GM23338 (cell line): ENCODE measurements around the gene SRCAP. TPM values are rescaled to one million over a fixed set of nuclear protein-coding genes. Genes with fewer than 3 reads are reported as not detected.

Experiments
- ATAC-seq: fragments of 200-7000 bp; cut with Tn5 transposase; 3 replicates; pipeline ENCODE4 v1.9.1; 2020
- DNase-seq: peaks from one replicate; pipeline ENCODE4 v3.0.0-alpha.2; 2015; ENCODE audit warnings: low spot score
- H2AFZ ChIP-seq: fragments of 200-600 bp; sonication (generic); 2 replicates; pipeline ENCODE4 v1.8.0; 2016; ENCODE audit warnings: antibody characterized with exemption, mild to moderate bottlenecking, moderate library complexity
- H3F3A ChIP-seq: fragments of 200-600 bp; sonication (generic); replicated peaks from 2 replicates; pipeline ENCODE4 v1.8.0; 2017; ENCODE audit warnings: antibody characterized with exemption, mixed run types, low read depth
- H3K27ac ChIP-seq: fragments of 200-600 bp; sonication (generic); 2 replicates; pipeline ENCODE4 v1.6.1; 2016; ENCODE audit warnings: low read depth
- H3K27me3 ChIP-seq: fragments of 200-600 bp; sonication (generic); 2 replicates; pipeline ENCODE4 v1.8.0; 2016; ENCODE audit warnings: mild to moderate bottlenecking, mixed run types, moderate library complexity; ENCODE audit not compliant: insufficient read depth
- H3K36me3 ChIP-seq: fragments of 200-600 bp; sonication (generic); 2 replicates; pipeline ENCODE4 v1.8.0; 2016; ENCODE audit warnings: mild to moderate bottlenecking; ENCODE audit not compliant: insufficient read depth
- H3K4me1 ChIP-seq: fragments of 200-600 bp; sonication (generic); 2 replicates; pipeline ENCODE4 v1.8.0; 2016; ENCODE audit warnings: mild to moderate bottlenecking, moderate library complexity; ENCODE audit not compliant: insufficient read depth
- H3K4me2 ChIP-seq: fragments of 200-600 bp; sonication (generic); 2 replicates; pipeline ENCODE4 v1.7.1; 2017; ENCODE audit warnings: mixed run types
- H3K4me3 ChIP-seq: fragments of 200-600 bp; sonication (generic); 2 replicates; pipeline ENCODE4 v1.6.1; 2016; ENCODE audit warnings: mixed run types
- H3K79me2 ChIP-seq: fragments of 200-600 bp; sonication (generic); replicated peaks from 2 replicates; pipeline ENCODE4 v1.8.0; 2017; ENCODE audit warnings: mild to moderate bottlenecking; ENCODE audit not compliant: insufficient read depth
- H3K9me2 ChIP-seq: fragments of 200-600 bp; sonication (generic); 2 replicates; pipeline ENCODE4 v1.8.0; 2017; ENCODE audit not compliant: insufficient read depth
- H4K20me1 ChIP-seq: fragments of 200-600 bp; sonication (generic); replicated peaks from 2 replicates; pipeline ENCODE4 v1.8.0; 2017; ENCODE audit warnings: mild to moderate bottlenecking; ENCODE audit not compliant: insufficient read depth
- H3K27ac Mint-ChIP-seq: 2 replicates; pipeline ENCODE4 v1.8.0; 2020; ENCODE audit warnings: inconsistent platforms, mild to moderate bottlenecking, moderate library complexity, mixed read lengths
- H3K27me3 Mint-ChIP-seq: 3 replicates; pipeline ENCODE4 v1.8.0; 2022; ENCODE audit warnings: low read depth, mild to moderate bottlenecking, moderate library complexity, mixed read lengths, inconsistent platforms; ENCODE audit not compliant: insufficient read depth, poor library complexity
- H3K36me3 Mint-ChIP-seq: 3 replicates; pipeline ENCODE4 v1.8.0; 2021; ENCODE audit warnings: low read depth, mild to moderate bottlenecking, inconsistent platforms, moderate library complexity, mixed read lengths
- H3K4me1 Mint-ChIP-seq: 3 replicates; pipeline ENCODE4 v1.8.0; 2020; ENCODE audit warnings: mild to moderate bottlenecking, inconsistent platforms, mixed read lengths
- H3K4me3 Mint-ChIP-seq: 3 replicates; pipeline ENCODE4 v1.8.0; 2021; ENCODE audit warnings: moderate library complexity, mild to moderate bottlenecking, inconsistent platforms, mixed read lengths
- H3K9me3 Mint-ChIP-seq: 3 replicates; pipeline ENCODE4 v1.8.0; 2020; ENCODE audit warnings: moderate library complexity, mild to moderate bottlenecking, inconsistent platforms, mixed read lengths
- CREB1 ChIP-seq: fragments of 250-450 bp; sonication (Bioruptor Pico); IDR thresholded peaks from 2 replicates; pipeline ENCODE4 v1.5.0; 2020; ENCODE audit warnings: low read depth, mild to moderate bottlenecking, moderate library complexity
- CTCF ChIP-seq, 2 experiments: fragments of 200-600 bp in 1 of 2; sonication (generic) in 1 of 2; conservative IDR thresholded peaks; 2 replicates each; pipeline versions ENCODE4 v1.5.1 to v1.6.1; 2016 to 2017; ENCODE audit warnings: antibody characterized with exemption in 2 of 2, low read depth in 2 of 2, mild to moderate bottlenecking in 2 of 2, moderate library complexity in 1 of 2
- EZH2 ChIP-seq: fragments of 200-600 bp; sonication (generic); IDR thresholded peaks from one replicate; pipeline ENCODE4 v1.8.0; 2017; ENCODE audit warnings: antibody characterized with exemption, mild to moderate bottlenecking, low read depth; ENCODE audit not compliant: unreplicated experiment
- NANOG ChIP-seq: IDR thresholded peaks from 2 replicates; pipeline ENCODE4 v1.6.1; 2016; ENCODE audit warnings: antibody characterized with exemption, borderline replicate concordance
- STAT1 ChIP-seq: IDR thresholded peaks from one replicate; pipeline ENCODE4 v1.6.1; 2016; ENCODE audit warnings: antibody characterized with exemption; ENCODE audit not compliant: unreplicated experiment
- ZNF114 ChIP-seq: fragments of 250-450 bp; sonication (Bioruptor Pico); IDR thresholded peaks from 2 replicates; pipeline ENCODE4 v1.5.0; 2020; ENCODE audit warnings: mild to moderate bottlenecking, moderate library complexity
- polyA plus RNA-seq: library from polyadenylated mRNA; unstranded; fragments of >200 nt; fragmentation: Nextera tagmentation; extraction: Ambion mirVana; gene quantifications from 2 replicates; pipeline ENCODE4 v1.2.1, GENCODE V29; 2016
- total RNA-seq: library from RNA; depleted of rRNA; stranded (reverse); fragments of >200 nt; shearing (Covaris generic); gene quantifications from 2 replicates; pipeline ENCODE4 v1.2.3, GENCODE V29; 2014
- TF ChIP-seq, protein P1 (sequence below): IDR thresholded peaks from 2 replicates; pipeline ENCODE4 v1.6.1; 2016; ENCODE audit warnings: antibody characterized with exemption
- TF ChIP-seq, protein P2 (sequence below): fragments of 250-450 bp; sonication (Bioruptor Pico); IDR thresholded peaks from 2 replicates; pipeline ENCODE4 v1.5.0; 2020; ENCODE audit warnings: mild to moderate bottlenecking, moderate library complexity
- TF ChIP-seq, protein P3 (sequence below): IDR thresholded peaks from one replicate; pipeline ENCODE4 v1.6.1; 2018; ENCODE audit warnings: antibody characterized with exemption; ENCODE audit not compliant: unreplicated experiment

The SRCAP gene
- total and polyA plus RNA-seq, 2 experiments from 2014 or later, result 15.3 to 38.4 TPM

DNA sequence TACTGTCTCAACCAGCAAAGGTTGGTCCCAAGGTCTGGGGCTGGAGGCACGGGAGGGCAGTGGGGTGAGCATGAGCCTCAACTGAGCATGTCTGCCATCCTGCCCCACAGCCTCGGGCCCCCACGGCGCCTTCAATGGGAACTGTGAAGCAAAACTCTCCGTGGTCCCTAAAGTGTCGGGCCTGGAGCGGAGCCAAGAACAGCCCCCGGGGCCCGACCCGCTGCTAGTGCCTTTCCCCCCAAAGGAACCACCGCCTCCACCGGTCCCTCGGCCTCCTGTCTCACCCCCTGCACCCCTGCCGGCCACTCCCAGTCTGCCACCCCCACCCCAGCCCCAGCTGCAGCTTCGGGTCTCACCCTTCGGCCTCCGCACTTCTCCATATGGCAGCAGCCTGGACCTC, 36.5 kb upstream of the SRCAP start:
- ATAC-seq (no peak), DNase-seq (no peak)
- Mint-ChIP-seq H3K27ac (no peak overlapping the region), H3K36me3 (peaks cover 32% of the 10 kb centered on the region), H3K9me3 (no peaks in the 10 kb centered on the region; the same call in 2 of the 3 replicates), H3K4me3 (no peak overlapping the region), H3K4me1 (peaks cover 6% of the 10 kb centered on the region; the same call in 2 of the 3 replicates), H3K27me3 (peaks cover 64% of the 10 kb centered on the region)
- Histone ChIP-seq H3K79me2 (no peaks in the 10 kb centered on the region), H3K4me1 (peaks cover 7% of the 10 kb centered on the region; the same call in 1 of the 2 replicates), H3K27ac (no peak overlapping the region), H4K20me1 (peaks cover 38% of the 10 kb centered on the region), H3K27me3 (peaks cover 68% of the 10 kb centered on the region), H3K36me3 (no peaks in the 10 kb centered on the region), H3K4me3 (no peak overlapping the region), H3K4me2 (no peak overlapping the region), H2AFZ (no peak overlapping the region), H3F3A (peaks cover 13% of the 10 kb centered on the region), H3K9me2 (no peaks in the 10 kb centered on the region)
- TF ChIP-seq STAT1 (no peak), EZH2 (no peak), NANOG (no peak), ZNF114 (no peak), CREB1 (CRISPR knock-in tag) (no peak)
- TF ChIP-seq, protein P1, sequence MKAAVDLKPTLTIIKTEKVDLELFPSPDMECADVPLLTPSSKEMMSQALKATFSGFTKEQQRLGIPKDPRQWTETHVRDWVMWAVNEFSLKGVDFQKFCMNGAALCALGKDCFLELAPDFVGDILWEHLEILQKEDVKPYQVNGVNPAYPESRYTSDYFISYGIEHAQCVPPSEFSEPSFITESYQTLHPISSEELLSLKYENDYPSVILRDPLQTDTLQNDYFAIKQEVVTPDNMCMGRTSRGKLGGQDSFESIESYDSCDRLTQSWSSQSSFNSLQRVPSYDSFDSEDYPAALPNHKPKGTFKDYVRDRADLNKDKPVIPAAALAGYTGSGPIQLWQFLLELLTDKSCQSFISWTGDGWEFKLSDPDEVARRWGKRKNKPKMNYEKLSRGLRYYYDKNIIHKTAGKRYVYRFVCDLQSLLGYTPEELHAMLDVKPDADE, result no peak

DNA sequence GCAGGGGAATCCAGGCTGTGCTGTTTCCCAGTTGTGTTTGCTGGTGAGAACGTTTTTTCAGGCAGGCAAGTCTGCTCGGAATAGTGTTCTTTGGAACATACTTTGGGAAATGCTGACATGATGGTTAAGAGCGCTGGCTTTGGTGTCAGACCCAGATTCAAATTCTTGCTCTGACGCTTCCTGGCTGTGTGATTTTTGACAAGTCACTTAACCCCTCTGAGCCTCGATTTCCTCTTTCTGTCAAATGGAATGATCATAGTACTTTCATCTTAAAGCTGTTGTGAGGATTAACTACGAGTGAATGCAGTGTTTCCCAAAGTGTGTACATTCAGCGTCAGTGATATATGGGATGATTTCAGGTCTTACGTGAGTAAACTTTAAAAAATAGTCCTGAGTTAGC, 35.9 kb upstream of the SRCAP start:
- no peak overlapping the region for H3K4me3 Mint-ChIP-seq
- Histone ChIP-seq H3K27me3 (peaks cover 74% of the 10 kb centered on the region), H3K36me3 (no peaks in the 10 kb centered on the region), H3K27ac (no peak overlapping the region), H4K20me1 (peaks cover 38% of the 10 kb centered on the region), H3K4me2 (no peak overlapping the region), H3K4me1 (peaks cover 5% of the 10 kb centered on the region; the same call in 1 of the 2 replicates), H3K4me3 (no peak overlapping the region), H2AFZ (no peak overlapping the region), H3F3A (peaks cover 11% of the 10 kb centered on the region), H3K9me2 (no peaks in the 10 kb centered on the region), H3K79me2 (no peaks in the 10 kb centered on the region)
- H3K27ac Mint-ChIP-seq, result no peak overlapping the region
- H3K4me1 Mint-ChIP-seq, result peaks cover 4% of the 10 kb centered on the region; the same call in 1 of the 3 replicates
- DNase-seq, result no peak
- ATAC-seq, result no peak
- no peaks in the 10 kb centered on the region; the same call in 2 of the 3 replicates for H3K9me3 Mint-ChIP-seq
- H3K27me3 Mint-ChIP-seq, result peaks cover 70% of the 10 kb centered on the region
- H3K36me3 Mint-ChIP-seq, result peaks cover 36% of the 10 kb centered on the region
- TF ChIP-seq CREB1 (CRISPR knock-in tag) (no peak), CTCF (conservative IDR thresholded peaks at IDR 0.05; ENCODE audit: low read depth in 2 of 2) (no peak), EZH2 (no peak)
- TF ChIP-seq, protein P2, sequence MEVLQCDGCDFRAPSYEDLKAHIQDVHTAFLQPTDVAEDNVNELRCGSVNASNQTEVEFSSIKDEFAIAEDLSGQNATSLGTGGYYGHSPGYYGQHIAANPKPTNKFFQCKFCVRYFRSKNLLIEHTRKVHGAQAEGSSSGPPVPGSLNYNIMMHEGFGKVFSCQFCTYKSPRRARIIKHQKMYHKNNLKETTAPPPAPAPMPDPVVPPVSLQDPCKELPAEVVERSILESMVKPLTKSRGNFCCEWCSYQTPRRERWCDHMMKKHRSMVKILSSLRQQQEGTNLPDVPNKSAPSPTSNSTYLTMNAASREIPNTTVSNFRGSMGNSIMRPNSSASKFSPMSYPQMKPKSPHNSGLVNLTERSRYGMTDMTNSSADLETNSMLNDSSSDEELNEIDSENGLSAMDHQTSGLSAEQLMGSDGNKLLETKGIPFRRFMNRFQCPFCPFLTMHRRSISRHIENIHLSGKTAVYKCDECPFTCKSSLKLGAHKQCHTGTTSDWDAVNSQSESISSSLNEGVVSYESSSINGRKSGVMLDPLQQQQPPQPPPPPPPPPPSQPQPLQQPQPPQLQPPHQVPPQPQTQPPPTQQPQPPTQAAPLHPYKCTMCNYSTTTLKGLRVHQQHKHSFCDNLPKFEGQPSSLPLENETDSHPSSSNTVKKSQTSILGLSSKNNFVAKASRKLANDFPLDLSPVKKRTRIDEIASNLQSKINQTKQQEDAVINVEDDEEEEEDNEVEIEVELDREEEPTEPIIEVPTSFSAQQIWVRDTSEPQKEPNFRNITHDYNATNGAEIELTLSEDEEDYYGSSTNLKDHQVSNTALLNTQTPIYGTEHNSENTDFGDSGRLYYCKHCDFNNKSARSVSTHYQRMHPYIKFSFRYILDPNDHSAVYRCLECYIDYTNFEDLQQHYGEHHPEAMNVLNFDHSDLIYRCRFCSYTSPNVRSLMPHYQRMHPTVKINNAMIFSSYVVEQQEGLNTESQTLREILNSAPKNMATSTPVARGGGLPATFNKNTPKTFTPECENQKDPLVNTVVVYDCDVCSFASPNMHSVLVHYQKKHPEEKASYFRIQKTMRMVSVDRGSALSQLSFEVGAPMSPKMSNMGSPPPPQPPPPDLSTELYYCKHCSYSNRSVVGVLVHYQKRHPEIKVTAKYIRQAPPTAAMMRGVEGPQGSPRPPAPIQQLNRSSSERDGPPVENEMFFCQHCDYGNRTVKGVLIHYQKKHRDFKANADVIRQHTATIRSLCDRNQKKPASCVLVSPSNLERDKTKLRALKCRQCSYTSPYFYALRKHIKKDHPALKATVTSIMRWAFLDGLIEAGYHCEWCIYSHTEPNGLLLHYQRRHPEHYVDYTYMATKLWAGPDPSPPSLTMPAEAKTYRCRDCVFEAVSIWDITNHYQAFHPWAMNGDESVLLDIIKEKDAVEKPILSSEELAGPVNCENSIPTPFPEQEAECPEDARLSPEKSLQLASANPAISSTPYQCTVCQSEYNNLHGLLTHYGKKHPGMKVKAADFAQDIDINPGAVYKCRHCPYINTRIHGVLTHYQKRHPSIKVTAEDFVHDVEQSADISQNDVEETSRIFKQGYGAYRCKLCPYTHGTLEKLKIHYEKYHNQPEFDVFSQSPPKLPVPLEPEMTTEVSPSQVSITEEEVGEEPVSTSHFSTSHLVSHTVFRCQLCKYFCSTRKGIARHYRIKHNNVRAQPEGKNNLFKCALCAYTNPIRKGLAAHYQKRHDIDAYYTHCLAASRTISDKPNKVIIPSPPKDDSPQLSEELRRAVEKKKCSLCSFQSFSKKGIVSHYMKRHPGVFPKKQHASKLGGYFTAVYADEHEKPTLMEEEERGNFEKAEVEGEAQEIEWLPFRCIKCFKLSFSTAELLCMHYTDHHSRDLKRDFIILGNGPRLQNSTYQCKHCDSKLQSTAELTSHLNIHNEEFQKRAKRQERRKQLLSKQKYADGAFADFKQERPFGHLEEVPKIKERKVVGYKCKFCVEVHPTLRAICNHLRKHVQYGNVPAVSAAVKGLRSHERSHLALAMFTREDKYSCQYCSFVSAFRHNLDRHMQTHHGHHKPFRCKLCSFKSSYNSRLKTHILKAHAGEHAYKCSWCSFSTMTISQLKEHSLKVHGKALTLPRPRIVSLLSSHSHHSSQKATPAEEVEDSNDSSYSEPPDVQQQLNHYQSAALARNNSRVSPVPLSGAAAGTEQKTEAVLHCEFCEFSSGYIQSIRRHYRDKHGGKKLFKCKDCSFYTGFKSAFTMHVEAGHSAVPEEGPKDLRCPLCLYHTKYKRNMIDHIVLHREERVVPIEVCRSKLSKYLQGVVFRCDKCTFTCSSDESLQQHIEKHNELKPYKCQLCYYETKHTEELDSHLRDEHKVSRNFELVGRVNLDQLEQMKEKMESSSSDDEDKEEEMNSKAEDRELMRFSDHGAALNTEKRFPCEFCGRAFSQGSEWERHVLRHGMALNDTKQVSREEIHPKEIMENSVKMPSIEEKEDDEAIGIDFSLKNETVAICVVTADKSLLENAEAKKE (CRISPR knock-in tag), result no peak
- TF ChIP-seq, protein P3, sequence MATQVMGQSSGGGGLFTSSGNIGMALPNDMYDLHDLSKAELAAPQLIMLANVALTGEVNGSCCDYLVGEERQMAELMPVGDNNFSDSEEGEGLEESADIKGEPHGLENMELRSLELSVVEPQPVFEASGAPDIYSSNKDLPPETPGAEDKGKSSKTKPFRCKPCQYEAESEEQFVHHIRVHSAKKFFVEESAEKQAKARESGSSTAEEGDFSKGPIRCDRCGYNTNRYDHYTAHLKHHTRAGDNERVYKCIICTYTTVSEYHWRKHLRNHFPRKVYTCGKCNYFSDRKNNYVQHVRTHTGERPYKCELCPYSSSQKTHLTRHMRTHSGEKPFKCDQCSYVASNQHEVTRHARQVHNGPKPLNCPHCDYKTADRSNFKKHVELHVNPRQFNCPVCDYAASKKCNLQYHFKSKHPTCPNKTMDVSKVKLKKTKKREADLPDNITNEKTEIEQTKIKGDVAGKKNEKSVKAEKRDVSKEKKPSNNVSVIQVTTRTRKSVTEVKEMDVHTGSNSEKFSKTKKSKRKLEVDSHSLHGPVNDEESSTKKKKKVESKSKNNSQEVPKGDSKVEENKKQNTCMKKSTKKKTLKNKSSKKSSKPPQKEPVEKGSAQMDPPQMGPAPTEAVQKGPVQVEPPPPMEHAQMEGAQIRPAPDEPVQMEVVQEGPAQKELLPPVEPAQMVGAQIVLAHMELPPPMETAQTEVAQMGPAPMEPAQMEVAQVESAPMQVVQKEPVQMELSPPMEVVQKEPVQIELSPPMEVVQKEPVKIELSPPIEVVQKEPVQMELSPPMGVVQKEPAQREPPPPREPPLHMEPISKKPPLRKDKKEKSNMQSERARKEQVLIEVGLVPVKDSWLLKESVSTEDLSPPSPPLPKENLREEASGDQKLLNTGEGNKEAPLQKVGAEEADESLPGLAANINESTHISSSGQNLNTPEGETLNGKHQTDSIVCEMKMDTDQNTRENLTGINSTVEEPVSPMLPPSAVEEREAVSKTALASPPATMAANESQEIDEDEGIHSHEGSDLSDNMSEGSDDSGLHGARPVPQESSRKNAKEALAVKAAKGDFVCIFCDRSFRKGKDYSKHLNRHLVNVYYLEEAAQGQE, result no peak
